CD4-positive, alpha-beta memory T cell (primary cell): ENCODE measurements around the gene CYP39A1. TPM values are rescaled to one million over a fixed set of nuclear protein-coding genes. Genes with fewer than 3 reads are reported as not detected.

ENCODE experiments used
- CTCF ChIA-PET: fragments of 350-600 bp; sonication (Branson Sonifier 250); formaldehyde crosslinking; loops from one replicate; lab custom pipeline; 2021; ENCODE audit warnings: inconsistent platforms; ENCODE audit not compliant: partially characterized antibody; lab: Charles Lee
- POLR2A ChIA-PET: fragments of 350-600 bp; sonication (Branson Sonifier 250); formaldehyde crosslinking; loops from one replicate; lab custom pipeline; 2021; ENCODE audit not compliant: partially characterized antibody; lab: Charles Lee
- DNase-seq, 5 donors: peaks; one replicate each; pipeline versions ENCODE4 v3.0.0 to v3.0.0-alpha.2; 2020 to 2022; ENCODE audit warnings: mixed read lengths in 1 of 5
- H3K27ac ChIP-seq: one replicate; pipeline ENCODE4 v1.7.0; 2013; ENCODE audit warnings: low read depth, low read length
- H3K27me3 ChIP-seq: 2 replicates; pipeline ENCODE4 v1.7.0; 2013; ENCODE audit warnings: mild to moderate bottlenecking, low read length, moderate library complexity; ENCODE audit not compliant: insufficient read depth
- H3K36me3 ChIP-seq: 2 replicates; pipeline ENCODE4 v1.7.0; 2013; ENCODE audit warnings: mild to moderate bottlenecking, low read length, moderate library complexity; ENCODE audit not compliant: insufficient read depth
- H3K4me1 ChIP-seq: 2 replicates; pipeline ENCODE4 v1.7.0; 2013; ENCODE audit warnings: mild to moderate bottlenecking, low read length, moderate library complexity; ENCODE audit not compliant: insufficient read depth
- H3K4me3 ChIP-seq, 2 donors: one replicate each; pipeline ENCODE4 v1.7.0; 2013; ENCODE audit warnings: low read length in 2 of 2, mild to moderate bottlenecking in 1 of 2
- H3K9me3 ChIP-seq, 2 donors: one replicate each; pipeline ENCODE4 v1.7.0; 2013; ENCODE audit warnings: low read length in 2 of 2, control low read depth in 1 of 2; ENCODE audit not compliant: control insufficient read depth in 1 of 2
- H3K27ac Mint-ChIP-seq, 7 donors: one replicate each; pipeline ENCODE4 v1.8.0; 2020 to 2021; ENCODE audit warnings: mixed read lengths in 7 of 7, mild to moderate bottlenecking in 6 of 7, inconsistent platforms in 3 of 7, moderate library complexity in 3 of 7
- H3K27me3 Mint-ChIP-seq, 2 donors: one replicate each; pipeline ENCODE4 v1.8.0; 2020 to 2021; ENCODE audit warnings: mixed read lengths in 2 of 2
- H3K36me3 Mint-ChIP-seq, 2 donors: one replicate each; pipeline ENCODE4 v1.8.0; 2020 to 2021; ENCODE audit warnings: mixed read lengths in 2 of 2, inconsistent platforms in 1 of 2, mild to moderate bottlenecking in 1 of 2
- H3K4me1 Mint-ChIP-seq, 4 donors: one replicate each; pipeline ENCODE4 v1.8.0; 2020 to 2021; ENCODE audit warnings: mixed read lengths in 4 of 4, mild to moderate bottlenecking in 1 of 4
- H3K4me3 Mint-ChIP-seq, 8 donors: one replicate each; pipeline ENCODE4 v1.8.0; 2020 to 2021; ENCODE audit warnings: mixed read lengths in 8 of 8, mild to moderate bottlenecking in 7 of 8, moderate library complexity in 6 of 8, inconsistent platforms in 3 of 8
- H3K9me3 Mint-ChIP-seq, 8 donors: one replicate each; pipeline ENCODE4 v1.8.0; 2020 to 2021; ENCODE audit warnings: mixed read lengths in 8 of 8, mild to moderate bottlenecking in 5 of 8, inconsistent platforms in 3 of 8, moderate library complexity in 1 of 8
- intact Hi-C: fragments of 100-400 bp; cut with micrococcal nuclease; formaldehyde crosslinking; loops from one replicate; pipeline ENCODE4 v1.15.1; 2023
- polyA plus RNA-seq, 2 donors: library from polyadenylated mRNA; unstranded; fragments of 300-500 nt; fragmentation: Illumina TruSeq; gene quantifications; one replicate each; pipeline ENCODE4 v1.2.3, GENCODE V29; 2021
- total RNA-seq, 2 experiments: library from RNA; stranded (reverse); gene quantifications; one replicate each; pipeline ENCODE4 v1.2.3, GENCODE V29; 2021

Gene CYP39A1
- total and polyA plus RNA-seq, 4 experiments from 2014 or later, result not detected

- Mint-ChIP-seq H3K4me1 (no peaks in the 10 kb centered on the region), H3K9me3 (peaks cover 0 to 9% (median 4%) of the 10 kb centered on the region in 8 donors), H3K4me3 (no peak overlapping the region), H3K36me3 (no peaks in the 10 kb centered on the region), H3K27ac (no peak overlapping the region), H3K27me3 (peaks cover 7 to 19% of the 10 kb centered on the region in 2 donors)
- Histone ChIP-seq H3K9me3 (no peaks in the 10 kb centered on the region), H3K27ac (no peak overlapping the region), H3K27me3 (no peaks in the 10 kb centered on the region), H3K36me3 (no peaks in the 10 kb centered on the region), H3K4me1 (no peaks in the 10 kb centered on the region), H3K4me3 (no peak overlapping the region)
- ChIA-PET CTCF (no interaction called here), POLR2A (no interaction called here)
- intact Hi-C loops, result no loop called here
- no peak for DNase-seq
Measured at GRCh38 chr6:46592046-46592445, 60.6 kb downstream of the CYP39A1 start.

GRCh38 chr6:46590765-46591164 lies 61.9 kb downstream of the CYP39A1 start:
- Histone ChIP-seq H3K27me3 (no peaks in the 10 kb centered on the region), H3K27ac (no peak overlapping the region), H3K36me3 (no peaks in the 10 kb centered on the region), H3K4me3 (no peak overlapping the region), H3K9me3 (no peaks in the 10 kb centered on the region), H3K4me1 (no peaks in the 10 kb centered on the region)
- Mint-ChIP-seq H3K27ac (no peak overlapping the region), H3K9me3 (peaks cover 0 to 9% (median 4%) of the 10 kb centered on the region in 8 donors), H3K36me3 (no peaks in the 10 kb centered on the region), H3K4me3 (peak overlapping the region in 1 of 8 donors; percentile 9), H3K27me3 (peaks cover 9 to 19% of the 10 kb centered on the region in 2 donors), H3K4me1 (no peaks in the 10 kb centered on the region)
- CTCF ChIA-PET, result no interaction called here
- POLR2A ChIA-PET, result no interaction called here
- intact Hi-C loops, result no loop called here
- no peak for DNase-seq

- Histone ChIP-seq H3K9me3 (no peaks in the 10 kb centered on the region), H3K27ac (no peak overlapping the region), H3K36me3 (no peaks in the 10 kb centered on the region), H3K27me3 (no peaks in the 10 kb centered on the region), H3K4me3 (no peak overlapping the region), H3K4me1 (no peaks in the 10 kb centered on the region)
- Mint-ChIP-seq H3K4me1 (no peaks in the 10 kb centered on the region), H3K27me3 (peaks cover 5 to 21% of the 10 kb centered on the region in 2 donors), H3K27ac (no peak overlapping the region), H3K9me3 (no peaks in the 10 kb centered on the region), H3K4me3 (no peak overlapping the region), H3K36me3 (no peaks in the 10 kb centered on the region)
- POLR2A ChIA-PET, result no interaction called here
- intact Hi-C loops, result no loop called here
- CTCF ChIA-PET, result no interaction called here
- DNase-seq, result no peak
Measured at GRCh38 chr6:46586906-46587305, 65.7 kb downstream of the CYP39A1 start.

GRCh38 chr6:46584586-46584985 lies 68.0 kb downstream of the CYP39A1 start:
- CTCF ChIA-PET, result interaction anchor here (1.9 kb wide), 1 partner anchor 9 kb away, joined by 6 read pairs; no protein-coding TSS in a partner anchor
- Mint-ChIP-seq H3K9me3 (no peaks in the 10 kb centered on the region), H3K27me3 (peaks cover 3 to 14% of the 10 kb centered on the region in 2 donors), H3K36me3 (no peaks in the 10 kb centered on the region), H3K4me1 (no peaks in the 10 kb centered on the region), H3K4me3 (no peak overlapping the region), H3K27ac (no peak overlapping the region)
- H3K36me3 ChIP-seq, result no peaks in the 10 kb centered on the region
- H3K27ac ChIP-seq, result no peak overlapping the region
- no peaks in the 10 kb centered on the region for H3K27me3 ChIP-seq
- POLR2A ChIA-PET, result no interaction called here
- H3K9me3 ChIP-seq, result no peaks in the 10 kb centered on the region
- no peak overlapping the region for H3K4me3 ChIP-seq
- DNase-seq, result no peak
- intact Hi-C loops, result no loop called here
- no peaks in the 10 kb centered on the region for H3K4me1 ChIP-seq

GRCh38 chr6:46583721-46584120 lies 68.9 kb downstream of the CYP39A1 start:
- Mint-ChIP-seq H3K9me3 (no peaks in the 10 kb centered on the region), H3K27ac (no peak overlapping the region), H3K4me3 (no peak overlapping the region), H3K36me3 (no peaks in the 10 kb centered on the region), H3K4me1 (no peaks in the 10 kb centered on the region), H3K27me3 (peaks cover 3 to 12% of the 10 kb centered on the region in 2 donors)
- no peaks in the 10 kb centered on the region for H3K9me3 ChIP-seq
- POLR2A ChIA-PET, result no interaction called here
- intact Hi-C loops, result no loop called here
- no peaks in the 10 kb centered on the region for H3K36me3 ChIP-seq
- no peak overlapping the region for H3K27ac ChIP-seq
- H3K4me1 ChIP-seq, result no peaks in the 10 kb centered on the region
- H3K27me3 ChIP-seq, result no peaks in the 10 kb centered on the region
- CTCF ChIA-PET, result no interaction called here
- no peak for DNase-seq
- no peak overlapping the region for H3K4me3 ChIP-seq

- Histone ChIP-seq H3K27ac (no peak overlapping the region), H3K27me3 (no peaks in the 10 kb centered on the region), H3K4me1 (no peaks in the 10 kb centered on the region), H3K9me3 (no peaks in the 10 kb centered on the region), H3K36me3 (no peaks in the 10 kb centered on the region), H3K4me3 (no peak overlapping the region)
- Mint-ChIP-seq H3K36me3 (no peaks in the 10 kb centered on the region), H3K9me3 (no peaks in the 10 kb centered on the region), H3K4me1 (no peaks in the 10 kb centered on the region), H3K27ac (no peak overlapping the region), H3K4me3 (no peak overlapping the region), H3K27me3 (peaks cover 3 to 7% of the 10 kb centered on the region in 2 donors)
- POLR2A ChIA-PET, result no interaction called here
- DNase-seq, result no peak
- intact Hi-C loops, result no loop called here
- CTCF ChIA-PET, result no interaction called here
Measured at GRCh38 chr6:46583081-46583480, 69.5 kb downstream of the CYP39A1 start.

GRCh38 chr6:46581459-46582177 lies 71.0 kb downstream of the CYP39A1 start:
- DNase-seq, result no peak
- Mint-ChIP-seq H3K9me3 (no peaks in the 10 kb centered on the region), H3K27me3 (peaks cover 3 to 7% of the 10 kb centered on the region in 2 donors), H3K27ac (no peak overlapping the region), H3K4me1 (no peaks in the 10 kb centered on the region), H3K4me3 (no peak overlapping the region), H3K36me3 (no peaks in the 10 kb centered on the region)
- intact Hi-C loops, result no loop called here
- POLR2A ChIA-PET, result no interaction called here
- H3K27ac ChIP-seq, result no peak overlapping the region
- H3K4me1 ChIP-seq, result no peaks in the 10 kb centered on the region
- CTCF ChIA-PET, result interaction anchor here (0.6 kb wide), 1 partner anchor 477 kb away, joined by 3 read pairs; no protein-coding TSS in a partner anchor
- no peaks in the 10 kb centered on the region for H3K27me3 ChIP-seq
- H3K9me3 ChIP-seq, result no peaks in the 10 kb centered on the region
- no peak overlapping the region for H3K4me3 ChIP-seq
- H3K36me3 ChIP-seq, result no peaks in the 10 kb centered on the region
